Mesenchymal stem cell (in vitro differentiated cells and primary cell): Measurements from ENCODE around the gene SCIN.
A peak's percentile ranks its signal among the peaks of the same experiment; 100 is the strongest.

Experiments used
- DNase-seq: peaks from one replicate; pipeline ENCODE4 v3.0.0-alpha.2; 2013
- H2AFZ ChIP-seq: one replicate; pipeline ENCODE4 v1.6.1; 2013; ENCODE audit warnings: low read depth, mild to moderate bottlenecking, control low read depth, inconsistent platforms, low read length, moderate library complexity
- H2AK5ac ChIP-seq: 2 replicates; pipeline ENCODE4 v1.6.1; 2013; ENCODE audit warnings: low read length, moderate library complexity, mild to moderate bottlenecking, inconsistent platforms; ENCODE audit not compliant: severe bottlenecking
- H2BK120ac ChIP-seq: one replicate; pipeline ENCODE4 v1.6.1; 2013; ENCODE audit warnings: low read depth, mild to moderate bottlenecking, inconsistent platforms, low read length, moderate library complexity
- H2BK12ac ChIP-seq, 2 experiments: one replicate each; pipeline ENCODE4 v1.6.1; 2013; ENCODE audit warnings: inconsistent platforms in 2 of 2, low read length in 2 of 2, mild to moderate bottlenecking in 2 of 2, moderate library complexity in 2 of 2, control low read depth in 1 of 2
- H2BK15ac ChIP-seq: one replicate; pipeline ENCODE4 v1.6.1; 2013; ENCODE audit warnings: mild to moderate bottlenecking, low read depth, inconsistent platforms; ENCODE audit not compliant: poor library complexity, severe bottlenecking
- H2BK5ac ChIP-seq: 2 replicates; pipeline ENCODE4 v1.6.1; 2013; ENCODE audit warnings: low read depth, mild to moderate bottlenecking, low read length, control low read depth, inconsistent platforms; ENCODE audit not compliant: poor library complexity, severe bottlenecking
- H3K14ac ChIP-seq, 2 experiments: one replicate each; pipeline ENCODE4 v1.6.1; 2013; ENCODE audit warnings: inconsistent platforms in 2 of 2, low read length in 2 of 2, control low read depth in 1 of 2, mild to moderate bottlenecking in 1 of 2, moderate library complexity in 1 of 2
- H3K18ac ChIP-seq, 2 experiments: one replicate each; pipeline ENCODE4 v1.6.1; 2013; ENCODE audit warnings: inconsistent platforms in 2 of 2, low read length in 2 of 2, control low read depth in 1 of 2, low read depth in 1 of 2, mild to moderate bottlenecking in 1 of 2
- H3K23ac ChIP-seq, 2 experiments: one replicate each; pipeline ENCODE4 v1.6.1; 2013; ENCODE audit warnings: inconsistent platforms in 2 of 2, low read length in 2 of 2, mild to moderate bottlenecking in 2 of 2, moderate library complexity in 2 of 2, control low read depth in 1 of 2
- H3K27ac ChIP-seq: 2 replicates; pipeline ENCODE4 v1.5.1; 2013; ENCODE audit warnings: mild to moderate bottlenecking, moderate library complexity, low read length, control low read depth, inconsistent platforms; ENCODE audit not compliant: poor library complexity, severe bottlenecking
- H3K27me3 ChIP-seq, 2 experiments: 2 replicates each; pipeline versions ENCODE4 v1.6.1 to v1.7.0; 2013; ENCODE audit warnings: low read length in 2 of 2, mild to moderate bottlenecking in 2 of 2, moderate library complexity in 2 of 2, control low read depth in 1 of 2, inconsistent platforms in 1 of 2; ENCODE audit not compliant: control insufficient read depth in 1 of 2, insufficient read depth in 1 of 2
- H3K36me3 ChIP-seq, 2 experiments: 2 replicates each; pipeline versions ENCODE4 v1.6.1 to v1.7.0; 2013; ENCODE audit warnings: low read length in 2 of 2, control low read depth in 1 of 2, inconsistent platforms in 1 of 2, low read depth in 1 of 2, mild to moderate bottlenecking in 1 of 2; ENCODE audit not compliant: insufficient read depth in 2 of 2, control insufficient read depth in 1 of 2
- H3K4ac ChIP-seq, 2 experiments: one replicate each; pipeline ENCODE4 v1.6.1; 2013; ENCODE audit warnings: inconsistent platforms in 2 of 2, low read length in 2 of 2, mild to moderate bottlenecking in 2 of 2, moderate library complexity in 2 of 2, control low read depth in 1 of 2, low read depth in 1 of 2
- H3K4me1 ChIP-seq: 2 replicates; pipeline ENCODE4 v1.6.1; 2013; ENCODE audit warnings: low read depth, low read length, control low read depth; ENCODE audit not compliant: control insufficient read depth, insufficient read depth
- H3K4me2 ChIP-seq: 2 replicates; pipeline ENCODE4 v1.6.1; 2013; ENCODE audit warnings: low read length, mild to moderate bottlenecking, inconsistent platforms; ENCODE audit not compliant: poor library complexity, severe bottlenecking
- H3K4me3 ChIP-seq, 2 experiments: 2 replicates each; pipeline versions ENCODE4 v1.5.1 to v1.7.0; 2013; ENCODE audit warnings: low read length in 2 of 2, mild to moderate bottlenecking in 2 of 2, control low read depth in 1 of 2, low read depth in 1 of 2; ENCODE audit not compliant: insufficient read depth in 1 of 2
- H3K79me1 ChIP-seq: replicated peaks from 2 replicates; pipeline ENCODE4 v1.6.1; 2013; ENCODE audit warnings: mild to moderate bottlenecking, control low read depth, low read length, inconsistent platforms; ENCODE audit not compliant: poor library complexity, severe bottlenecking
- H3K9ac ChIP-seq: 2 replicates; pipeline ENCODE4 v1.7.0; 2013; ENCODE audit warnings: mild to moderate bottlenecking, low read length, moderate library complexity
- H3K9me3 ChIP-seq: 2 replicates; pipeline ENCODE4 v1.7.0; 2013; ENCODE audit warnings: mild to moderate bottlenecking, low read length; ENCODE audit not compliant: control insufficient read depth
- H4K8ac ChIP-seq: one replicate; pipeline ENCODE4 v1.6.1; 2013; ENCODE audit warnings: inconsistent platforms, mild to moderate bottlenecking, low read length, moderate library complexity
- H4K91ac ChIP-seq: one replicate; pipeline ENCODE4 v1.6.1; 2013; ENCODE audit warnings: mild to moderate bottlenecking, low read length, inconsistent platforms
- WGBS: methylation state at CpG from one replicate; pipeline ENCODE4 v1.1.7; 2013; ENCODE audit warnings: mixed read lengths; 5-methylcytosine and 5-hydroxymethylcytosine counted together

SCIN gene

DNA sequence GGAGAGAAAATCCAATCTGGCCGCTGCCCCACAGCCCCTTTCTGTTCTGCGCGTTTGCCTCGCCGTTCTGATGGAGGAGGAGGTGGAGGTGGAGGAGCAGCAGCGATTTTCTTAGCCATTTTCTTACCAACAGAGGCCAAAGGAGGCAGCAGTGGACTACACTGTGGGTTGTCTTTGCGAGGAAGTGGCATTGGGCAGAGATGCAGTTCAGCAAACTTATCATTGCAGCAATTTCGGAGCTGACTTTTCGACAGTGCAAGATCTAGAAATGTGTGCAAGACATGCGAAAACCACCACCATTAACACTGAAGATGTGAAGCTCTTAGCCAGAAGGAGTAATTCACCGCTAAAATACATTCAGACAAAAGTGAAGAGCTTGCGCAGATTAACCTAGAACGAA, 115.0 kb downstream of the SCIN start:
- Histone ChIP-seq H3K4ac (no peak overlapping the region), H3K9me3 (no peaks in the 10 kb centered on the region), H4K91ac (no peak overlapping the region), H3K4me3 (peak overlapping the region in 1 of 2 experiments; percentile 82), H2BK5ac (no peak overlapping the region), H2AK5ac (no peak overlapping the region), H3K14ac (no peak overlapping the region), H4K8ac (no peak overlapping the region), H3K4me1 (peaks cover 4% of the 10 kb centered on the region), H3K4me2 (no peak overlapping the region), H3K79me1 (peaks cover 1% of the 10 kb centered on the region), H3K18ac (no peak overlapping the region), H3K9ac (peak overlapping the region; percentile 94), H3K23ac (no peak overlapping the region), H3K27ac (no peak overlapping the region), H2BK15ac (no peak overlapping the region), H2BK120ac (no peak overlapping the region), H3K36me3 (no peaks in the 10 kb centered on the region), H2AFZ (no peak overlapping the region), H2BK12ac (no peak overlapping the region), H3K27me3 (no peaks in the 10 kb centered on the region)
- DNase-seq, result peak; percentile 52
- WGBS, result 70% methylated on average over 13 of the region's 13 CpGs

DNA sequence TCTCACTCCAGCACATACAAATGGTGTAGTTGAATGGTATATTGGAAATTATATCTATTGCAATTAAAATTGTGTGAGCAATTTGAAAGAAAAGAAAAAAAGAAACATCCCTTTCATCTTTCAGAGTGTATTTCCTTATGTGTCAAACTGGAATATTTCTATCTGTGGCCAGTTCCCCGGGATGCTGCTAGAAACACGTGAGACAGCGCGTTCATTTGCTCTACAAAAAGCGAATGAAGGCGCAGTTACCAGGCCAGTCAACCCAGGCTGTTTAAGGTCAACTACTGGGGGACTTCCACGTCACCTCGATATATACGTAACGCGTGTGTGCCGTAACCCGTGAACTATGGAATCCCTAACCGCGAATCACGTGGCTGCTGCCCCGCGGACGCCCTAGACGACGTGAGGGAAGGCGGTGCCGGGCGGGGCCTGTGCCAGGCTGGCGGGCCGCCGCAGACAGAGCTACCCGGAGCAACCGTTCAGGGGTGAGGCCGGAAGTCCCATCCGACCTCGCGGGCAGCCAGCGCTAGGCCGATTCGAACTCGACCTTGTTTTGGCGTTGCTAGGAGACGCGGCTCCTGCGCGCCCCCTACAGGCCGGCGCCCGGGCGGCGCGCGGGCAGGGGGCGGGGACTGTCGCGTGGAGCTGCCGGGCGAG, 115.8 kb downstream of the SCIN start:
- H3K9ac ChIP-seq, result peak overlapping the region; percentile 94
- peak overlapping the region; percentile 65 to 96 for H3K18ac ChIP-seq
- peak; percentile 94 for DNase-seq
- H2AFZ ChIP-seq, result peak overlapping the region; percentile 94
- no peaks in the 10 kb centered on the region for H3K27me3 ChIP-seq
- peaks cover 4% of the 10 kb centered on the region for H3K4me1 ChIP-seq
- H3K4me3 ChIP-seq, result peak overlapping the region; percentile 82 to 91
- no peaks in the 10 kb centered on the region for H3K36me3 ChIP-seq
- H3K4ac ChIP-seq, result peak overlapping the region; percentile 3 to 86
- H2AK5ac ChIP-seq, result no peak overlapping the region
- peak overlapping the region; percentile 92 for H4K8ac ChIP-seq
- H2BK12ac ChIP-seq, result peak overlapping the region; percentile 38 to 94
- H3K4me2 ChIP-seq, result peak overlapping the region; percentile 74
- peak overlapping the region in 1 of 2 experiments; percentile 53 for H3K14ac ChIP-seq
- no peak overlapping the region for H2BK120ac ChIP-seq
- peak overlapping the region; percentile 70 for H2BK15ac ChIP-seq
- no peaks in the 10 kb centered on the region for H3K9me3 ChIP-seq
- H2BK5ac ChIP-seq, result no peak overlapping the region
- peaks cover 1% of the 10 kb centered on the region for H3K79me1 ChIP-seq
- no peak overlapping the region for H3K27ac ChIP-seq
- WGBS, result 10% methylated on average over 51 of the region's 54 CpGs
- peak overlapping the region; percentile 71 for H4K91ac ChIP-seq
- H3K23ac ChIP-seq, result peak overlapping the region in 1 of 2 experiments; percentile 67

DNA sequence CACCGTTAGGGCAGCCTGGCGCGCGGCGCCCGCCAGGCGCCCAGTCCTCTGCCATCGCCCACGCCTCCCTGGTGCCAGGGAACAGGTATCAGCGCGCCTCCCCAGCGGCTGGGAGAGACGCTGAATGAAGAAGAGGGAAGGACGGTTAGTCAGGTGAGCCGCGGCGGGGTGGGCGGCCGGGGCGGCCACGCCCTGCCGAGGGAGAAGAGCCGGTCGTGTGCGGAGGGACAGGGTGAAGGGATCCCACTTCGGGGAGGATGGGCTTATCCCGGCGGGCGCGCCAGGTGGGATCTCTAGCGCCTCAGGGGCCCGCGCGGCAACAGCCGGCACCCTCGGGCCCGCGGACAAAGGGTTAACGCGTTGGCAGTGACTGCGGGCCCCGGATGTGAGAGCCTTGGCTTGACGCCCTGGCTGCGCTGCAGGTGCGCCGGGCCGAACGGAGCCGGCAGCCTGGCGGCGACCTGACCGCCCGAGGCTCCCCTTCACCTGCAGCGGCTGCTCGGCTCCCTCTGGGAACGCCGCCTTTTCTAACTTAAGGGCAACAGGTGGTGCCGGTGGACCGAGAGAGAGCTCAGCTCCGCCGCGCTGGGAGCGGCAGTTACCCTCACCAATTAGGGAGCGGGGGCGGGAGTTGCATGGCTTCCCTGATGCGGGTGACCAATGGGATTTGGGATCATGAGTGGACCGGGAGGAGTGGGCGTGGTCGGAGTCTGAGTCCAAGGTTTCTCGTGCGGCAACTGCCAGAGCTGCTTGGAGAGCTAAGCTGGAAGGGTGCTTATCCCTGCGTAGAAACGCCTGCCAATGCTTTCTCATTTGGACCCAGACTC, 116.6 kb downstream of the SCIN start, which contains the start of gene ARL4A:
Gene ARL4A, plus strand, starts transcription at position 743 of the 827 bp plus-strand sequence. CDS start 622 bp downstream, outside the sequence.
- Histone ChIP-seq H2BK12ac (peak within 1 kb of the TSS; percentile 38 to 94), H3K23ac (peak within 1 kb of the TSS in 1 of 2 experiments; percentile 67), H3K79me1 (peaks cover 1% of the 10 kb centered on the region), H2AFZ (peak within 1 kb of the TSS; percentile 94), H2BK5ac (peak within 1 kb of the TSS; percentile 47), H3K14ac (peak within 1 kb of the TSS in 1 of 2 experiments; percentile 61), H4K8ac (peak within 1 kb of the TSS; percentile 92), H3K9me3 (no peaks in the 10 kb centered on the region), H4K91ac (peak within 1 kb of the TSS; percentile 91), H3K4me3 (peak within 1 kb of the TSS; percentile 82 to 91), H3K4me2 (peak within 1 kb of the TSS; percentile 74), H3K9ac (peak within 1 kb of the TSS; percentile 94), H3K27me3 (no peaks in the 10 kb centered on the region), H2BK120ac (peak within 1 kb of the TSS; percentile 15), H3K4me1 (peaks cover 4% of the 10 kb centered on the region), H3K18ac (peak within 1 kb of the TSS; percentile 87 to 96), H2BK15ac (peak within 1 kb of the TSS; percentile 70), H3K27ac (peak within 1 kb of the TSS; percentile 55), H3K4ac (peak within 1 kb of the TSS; percentile 36 to 90), H3K36me3 (no peaks in the 10 kb centered on the region), H2AK5ac (no peak within 1 kb of the TSS)
- peak; percentile 98 for DNase-seq
- WGBS, result under 1% methylated on average over 73 of the region's 73 CpGs

DNA sequence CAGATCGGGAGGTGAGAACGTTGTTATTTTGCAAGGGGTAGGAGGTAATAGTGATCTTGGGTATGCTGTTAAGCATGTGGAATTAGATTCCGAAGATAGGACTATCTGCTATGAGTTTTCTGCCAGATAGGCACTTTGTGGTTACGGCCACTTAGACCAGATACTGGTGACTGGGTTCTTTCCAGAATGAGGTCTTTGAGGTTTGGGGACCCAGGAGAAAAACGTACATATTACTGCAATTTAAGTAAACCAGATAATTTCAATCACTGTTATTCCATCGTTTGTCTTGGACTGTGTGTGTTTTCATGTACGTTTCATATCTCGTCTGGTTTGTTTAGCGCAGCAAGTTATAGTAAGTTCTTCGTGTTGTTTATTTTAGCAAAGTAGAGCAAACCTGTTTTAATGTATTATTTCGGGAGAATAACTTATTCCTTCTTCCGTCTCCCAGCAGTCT, 117.2 kb downstream of the SCIN start:
- 0% methylated on average over 8 of the region's 12 CpGs for WGBS
- Histone ChIP-seq H3K4me2 (peak overlapping the region; percentile 59), H2BK120ac (no peak overlapping the region), H3K23ac (no peak overlapping the region), H4K8ac (no peak overlapping the region), H3K79me1 (peaks cover 1% of the 10 kb centered on the region), H4K91ac (no peak overlapping the region), H2BK5ac (no peak overlapping the region), H3K36me3 (no peaks in the 10 kb centered on the region), H3K14ac (no peak overlapping the region), H3K27me3 (no peaks in the 10 kb centered on the region), H3K4me3 (peak overlapping the region; percentile 40 to 82), H3K18ac (peak overlapping the region in 1 of 2 experiments; percentile 56), H3K9me3 (no peaks in the 10 kb centered on the region), H3K9ac (peak overlapping the region; percentile 94), H3K4ac (no peak overlapping the region), H2BK15ac (no peak overlapping the region), H2AK5ac (no peak overlapping the region), H3K27ac (peak overlapping the region; percentile 55), H3K4me1 (peaks cover 4% of the 10 kb centered on the region), H2AFZ (no peak overlapping the region), H2BK12ac (no peak overlapping the region)
- no peak for DNase-seq
